Left cardiac atrium (tissue), 4 donors: ENCODE results near the gene LIN52. TPM values are rescaled to one million over a fixed set of nuclear protein-coding genes. Genes with fewer than 3 reads are reported as not detected.

Source experiments
- ATAC-seq, 2 donors: fragments of 200-7000 bp; cut with Tn5 transposase; one replicate each; pipeline ENCODE4 v1.9.1; 2020; ENCODE audit warnings: mild to moderate bottlenecking in 2 of 2, moderate library complexity in 2 of 2
- DNase-seq: peaks from one replicate; pipeline ENCODE4 v3.0.0-alpha.2; 2020
- intact Hi-C, 2 donors: fragments of 100-400 bp; cut with DNase I; formaldehyde crosslinking; loops; one replicate each; pipeline versions ENCODE4 v1.14.1 to v1.15.1; 2022 to 2023
- total RNA-seq, 2 donors: library from RNA; stranded (reverse); fragmentation: NEBNext Ultra II Directional; extraction: Animal tissue kit (Norgen Biotek cat#: 25700); gene quantifications; one replicate each; pipeline ENCODE4 v1.2.1, GENCODE V29; 2021
- donor health status: DM: no; HTN: yes; CAD: no.
- donor health status: DM: no; HTN: yes; CAD: no; lungs with severe emphysema.
- donor health status: DM: yes; HTN: yes; CAD: no.
- donor health status: Dilated cardiomyopathy.

LIN52 gene
- total RNA-seq, 2 donors from 2014 or later, result 6.6 to 8.1 TPM

DNA sequence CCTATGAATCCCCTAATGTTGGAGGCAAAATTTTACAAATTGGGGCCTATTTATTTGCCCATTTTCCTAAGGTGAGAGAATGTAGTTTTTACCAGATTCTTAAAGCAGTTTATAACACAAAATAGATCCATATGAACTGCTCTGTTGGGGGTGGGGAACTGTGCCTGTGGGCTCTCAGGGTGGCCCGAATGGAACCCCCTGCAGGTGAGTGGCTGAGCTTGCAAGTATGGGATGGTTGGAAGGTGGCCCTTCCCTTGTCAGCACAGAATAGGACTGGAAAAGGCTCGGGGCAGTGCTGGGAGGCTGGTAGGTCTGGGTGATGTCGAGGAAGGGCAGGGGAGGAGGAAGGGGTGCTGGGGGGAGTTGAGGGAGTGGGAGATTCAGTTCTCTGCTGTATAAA is 159.4 kb downstream of the LIN52 start:
- DNase-seq (no peak), ATAC-seq (no peak)
- intact Hi-C loops, result no loop called here

- intact Hi-C loops, result no loop called here
- ATAC-seq, result no peak
- no peak for DNase-seq
Observed at GRCh38 chr14:74245292-74245691, 160.5 kb downstream of the LIN52 start.

DNA sequence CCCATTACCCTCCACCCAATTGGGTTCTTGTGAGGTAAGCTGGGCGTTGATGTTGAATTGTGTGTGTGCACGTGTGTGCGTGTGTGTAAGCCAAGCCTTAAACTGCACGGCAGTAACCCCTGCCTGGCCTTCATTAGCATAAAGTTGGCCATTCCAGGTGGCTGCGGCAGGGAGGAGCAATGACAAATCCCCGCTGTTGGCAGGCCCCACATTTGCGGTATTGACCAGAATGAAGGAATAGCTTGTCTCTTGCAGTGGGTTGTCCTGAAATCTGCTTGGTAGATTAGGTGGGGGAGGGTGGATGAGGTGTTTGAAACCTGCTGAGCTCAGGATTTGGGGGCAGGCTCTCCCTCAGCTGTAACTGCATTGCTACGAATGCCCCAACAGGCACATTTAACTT is 161.8 kb downstream of the LIN52 start:
- DNase-seq, result no peak
- intact Hi-C loops, result no loop called here
- ATAC-seq, result no peak

GRCh38 chr14:74248017-74248416 is 163.3 kb downstream of the LIN52 start:
- DNase-seq, result no peak
- intact Hi-C loops, result no loop called here
- ATAC-seq, result no peak

GRCh38 chr14:74249433-74250375 is 164.9 kb downstream of the LIN52 start:
- intact Hi-C loops, result loop anchor here (2.0 to 5.0 kb wide), 3 partner anchors 32 to 139 kb away; no protein-coding TSS in a partner anchor
- ATAC-seq (no peak), DNase-seq (no peak)

Other genes with a start within 250 kb of the LIN52 start
- gene PTGR2, start 233.1 kb upstream of the LIN52 start, total RNA-seq, result 10 to 100 TPM; 26.9 to 31.6 TPM
- 10 to 100 TPM; 19.2 to 28.8 TPM for gene ZNF410, start 198.1 kb upstream of the LIN52 start, total RNA-seq
- gene FAM161B, start 134.9 kb upstream of the LIN52 start, total RNA-seq, result 1 to 10 TPM; 3.1 to 3.5 TPM
- gene COQ6, start 134.7 kb upstream of the LIN52 start, total RNA-seq, result 10 to 100 TPM; 31.3 to 36.1 TPM
- gene ENTPD5, start 65.7 kb upstream of the LIN52 start, total RNA-seq, result 1 to 10 TPM; 8.0 to 8.2 TPM
- gene BBOF1, start 65.6 kb upstream of the LIN52 start, total RNA-seq, result 1 to 10 TPM; 2.3 to 4.0 TPM
- gene ALDH6A1, start 503 bp upstream of the LIN52 start, total RNA-seq, result 10 to 100 TPM; 29.2 to 33.3 TPM
- not detected for gene VSX2, start 154.5 kb downstream of the LIN52 start, total RNA-seq
- gene ABCD4, start 218.0 kb downstream of the LIN52 start, total RNA-seq, result 10 to 100 TPM; 22.5 to 26.8 TPM